ENCODE data around the gene RDH13. TPM values are rescaled to one million over a fixed set of nuclear protein-coding genes. Genes with fewer than 3 reads are reported as not detected.
"Not testable (repeated sequence)": the region's sequence is repeated elsewhere in the genome, so short reads cannot be mapped to it uniquely, and the experiment has no call there.

Gene RDH13
- total RNA-seq, 2 experiments from 2014 or later = 8.7 to 8.9 TPM

DNA sequence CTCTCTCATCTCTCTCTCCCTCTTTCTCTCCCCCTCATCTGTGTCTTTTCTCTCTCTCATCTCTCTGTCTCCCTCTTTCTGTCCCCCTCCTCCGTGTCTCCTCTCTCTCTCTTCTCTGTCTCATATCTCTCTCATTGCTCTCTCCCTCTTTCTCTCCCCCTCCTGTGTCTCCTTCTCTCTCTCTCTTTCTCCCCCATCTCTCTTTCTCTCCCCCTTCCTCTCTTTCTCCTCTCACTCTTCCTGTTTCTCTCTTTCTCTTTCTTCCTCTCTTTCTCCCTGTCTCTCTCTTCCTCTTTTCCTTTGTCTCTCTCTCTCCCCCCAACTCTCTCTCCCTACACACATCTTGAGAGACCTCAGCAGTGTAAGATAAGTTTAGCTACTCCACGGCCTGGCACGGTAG is 4.9 kb upstream of the RDH13 start:
- intact Hi-C loops (cut with micrococcal nuclease) = no loop called here
- Mint-ChIP-seq H3K4me1 (ENCODE audit: low read depth) (peaks cover 11% of the 10 kb centered on the region), H3K27me3 (ENCODE audit: low read depth) (peaks cover 55% of the 10 kb centered on the region), H3K27ac (no peak overlapping the region), H3K36me3 (ENCODE audit: low read depth) (no peaks in the 10 kb centered on the region), H3K9me3 (no peaks in the 10 kb centered on the region), H3K4me3 (no peak overlapping the region)
- CTCF ChIA-PET = no interaction called here
- DNase-seq = no peak

- intact Hi-C loops (cut with micrococcal nuclease) = no loop called here
- Mint-ChIP-seq H3K36me3 (ENCODE audit: low read depth) (peaks cover 1% of the 10 kb centered on the region), H3K4me3 (no peak overlapping the region), H3K27ac (no peak overlapping the region), H3K4me1 (ENCODE audit: low read depth) (peaks cover 21% of the 10 kb centered on the region), H3K9me3 (no peaks in the 10 kb centered on the region), H3K27me3 (ENCODE audit: low read depth) (peaks cover 44% of the 10 kb centered on the region)
- CTCF ChIA-PET = interaction anchor here (0.9 kb wide), 1 partner anchor 22 kb away, joined by 3 read pairs; no protein-coding TSS in a partner anchor
- DNase-seq = no peak
Measured at GRCh38 chr19:55066107-55066709, 3.3 kb upstream of the RDH13 start.

- H3K9me3 Mint-ChIP-seq; H3K4me3 Mint-ChIP-seq; DNase-seq; intact Hi-C loops (cut with micrococcal nuclease); H3K36me3 Mint-ChIP-seq (ENCODE audit: low read depth); H3K27ac Mint-ChIP-seq: not testable (repeated sequence)
- peaks cover 42% of the 10 kb centered on the region for H3K27me3 Mint-ChIP-seq (ENCODE audit: low read depth)
- CTCF ChIA-PET = interaction anchor here (0.6 to 0.9 kb wide), 2 partner anchors 22 to 1442 kb away, joined by 3 to 4 read pairs; no protein-coding TSS in a partner anchor
- peaks cover 22% of the 10 kb centered on the region for H3K4me1 Mint-ChIP-seq (ENCODE audit: low read depth)
Measured at GRCh38 chr19:55065516-55065915, 2.6 kb upstream of the RDH13 start.

DNA sequence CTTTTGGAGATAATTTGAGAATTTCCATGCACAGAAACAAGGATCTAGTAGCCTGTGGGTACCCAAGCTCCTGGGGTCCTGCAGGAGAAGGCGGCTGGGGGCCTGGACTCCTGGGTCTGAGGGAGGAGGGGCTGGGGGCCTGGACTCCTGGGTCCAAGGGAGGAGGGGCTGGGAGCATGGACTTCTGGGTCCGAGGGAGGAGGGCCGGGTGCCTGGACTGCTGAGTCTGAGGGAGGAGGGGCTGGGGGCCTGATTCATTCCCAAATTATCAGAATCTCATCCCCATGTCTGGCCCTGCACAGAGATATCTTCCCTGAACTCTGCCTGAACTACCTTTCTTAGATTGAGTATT is 520 bp upstream of the RDH13 start:
- peaks cover 21% of the 10 kb centered on the region for H3K4me1 Mint-ChIP-seq (ENCODE audit: low read depth)
- no peak overlapping the region for H3K27ac Mint-ChIP-seq
- CTCF ChIA-PET = no interaction called here
- peak overlapping the region; percentile 84 for H3K4me3 Mint-ChIP-seq
- peaks cover 29% of the 10 kb centered on the region for H3K27me3 Mint-ChIP-seq (ENCODE audit: low read depth)
- DNase-seq = no peak
- peaks cover 9% of the 10 kb centered on the region for H3K36me3 Mint-ChIP-seq (ENCODE audit: low read depth)
- no peaks in the 10 kb centered on the region for H3K9me3 Mint-ChIP-seq
- intact Hi-C loops (cut with micrococcal nuclease) = loop anchor here (1.0 to 2.0 kb wide), 6 partner anchors 18 to 615 kb away; partner anchors contain the start of genes KMT5C and LENG8

- DNase-seq; H3K9me3 Mint-ChIP-seq; intact Hi-C loops (cut with micrococcal nuclease); H3K4me3 Mint-ChIP-seq; CTCF ChIA-PET; H3K27ac Mint-ChIP-seq; H3K27me3 Mint-ChIP-seq (ENCODE audit: low read depth): not testable (repeated sequence)
- H3K4me1 Mint-ChIP-seq (ENCODE audit: low read depth) = peaks cover 18% of the 10 kb centered on the region
- H3K36me3 Mint-ChIP-seq (ENCODE audit: low read depth) = peaks cover 24% of the 10 kb centered on the region
Measured at GRCh38 chr19:55060287-55060686, 2.7 kb downstream of the RDH13 start.

DNA sequence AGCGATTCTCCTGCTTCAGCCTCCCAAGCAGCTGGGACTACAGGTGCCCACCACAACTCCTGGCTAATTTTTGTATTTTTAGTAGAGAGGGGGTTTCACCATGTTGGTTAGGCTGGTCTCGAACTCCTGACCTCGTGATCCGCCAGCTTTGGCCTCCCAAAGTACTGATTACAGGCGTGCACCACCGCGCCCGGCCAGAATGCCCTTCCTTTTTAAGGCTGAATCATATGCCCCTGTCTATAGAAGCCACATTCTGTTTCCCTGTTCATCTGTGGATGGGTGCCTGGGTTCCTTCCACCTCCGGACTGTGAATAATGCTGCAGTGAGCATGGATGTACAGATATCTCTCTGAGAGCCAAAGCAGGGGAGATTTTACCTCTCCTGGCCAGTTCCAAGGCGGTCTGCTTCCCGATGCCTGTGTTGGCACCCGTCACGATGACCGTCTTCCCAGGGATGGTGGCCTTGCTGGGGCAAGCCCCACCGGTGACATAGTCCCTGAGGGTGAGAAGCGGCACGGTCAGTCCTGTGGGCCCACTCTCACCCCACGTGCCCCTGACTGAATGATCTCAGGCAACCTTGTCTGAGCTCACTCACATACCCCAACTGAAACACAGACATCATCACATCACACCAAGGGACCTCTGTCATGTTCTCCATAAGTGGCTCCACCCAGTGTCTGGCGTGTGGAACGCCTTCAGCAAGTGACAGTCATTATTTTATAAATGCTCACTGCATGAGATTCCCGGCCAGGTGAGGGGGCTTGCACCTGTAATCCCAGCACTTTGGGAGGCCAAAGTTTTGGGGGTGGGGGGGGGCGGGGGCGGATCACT is 4.0 kb downstream of the RDH13 start:
- Mint-ChIP-seq H3K9me3 (no peaks in the 10 kb centered on the region), H3K36me3 (ENCODE audit: low read depth) (peaks cover 25% of the 10 kb centered on the region), H3K4me3 (no peak overlapping the region), H3K27me3 (ENCODE audit: low read depth) (no peaks in the 10 kb centered on the region), H3K27ac (no peak overlapping the region), H3K4me1 (ENCODE audit: low read depth) (peaks cover 20% of the 10 kb centered on the region)
- CTCF ChIA-PET = no interaction called here
- DNase-seq = no peak
- intact Hi-C loops (cut with micrococcal nuclease) = no loop called here

DNA sequence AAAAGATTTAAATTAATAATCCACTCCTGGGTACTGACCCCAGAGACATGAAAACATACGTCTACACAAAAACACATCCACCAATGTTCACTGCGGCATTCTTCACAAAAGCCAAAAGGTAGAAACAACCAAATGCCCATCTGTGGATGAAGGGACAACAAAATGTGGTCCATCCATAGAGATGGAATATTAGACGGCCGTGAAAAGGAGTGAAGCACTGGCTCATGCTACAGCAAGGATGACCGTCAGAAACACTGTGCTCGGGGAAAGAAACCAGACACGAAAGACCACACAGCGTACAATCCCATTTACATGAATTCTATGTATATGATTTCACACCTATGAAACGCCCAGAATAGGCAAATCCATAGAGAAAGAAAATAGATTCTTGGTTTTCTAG is 6.1 kb downstream of the RDH13 start:
- peaks cover 15% of the 10 kb centered on the region for H3K4me1 Mint-ChIP-seq (ENCODE audit: low read depth)
- no peaks in the 10 kb centered on the region for H3K9me3 Mint-ChIP-seq
- CTCF ChIA-PET = interaction anchor here (0.7 kb wide), 1 partner anchor 1063 kb away, joined by 4 read pairs; no protein-coding TSS in a partner anchor
- no peak overlapping the region for H3K4me3 Mint-ChIP-seq
- peaks cover 32% of the 10 kb centered on the region for H3K36me3 Mint-ChIP-seq (ENCODE audit: low read depth)
- intact Hi-C loops (cut with micrococcal nuclease) = no loop called here
- H3K27me3 Mint-ChIP-seq (ENCODE audit: low read depth) = no peaks in the 10 kb centered on the region
- H3K27ac Mint-ChIP-seq = no peak overlapping the region
- DNase-seq = no peak

- CTCF ChIA-PET = interaction anchor here (0.6 kb wide), 1 partner anchor 657 kb away, joined by 3 read pairs; no protein-coding TSS in a partner anchor
- intact Hi-C loops (cut with micrococcal nuclease) = no loop called here
- Mint-ChIP-seq H3K27me3 (ENCODE audit: low read depth) (no peaks in the 10 kb centered on the region), H3K36me3 (ENCODE audit: low read depth) (peaks cover 35% of the 10 kb centered on the region), H3K9me3 (no peaks in the 10 kb centered on the region), H3K4me1 (ENCODE audit: low read depth) (peaks cover 2% of the 10 kb centered on the region), H3K4me3 (no peak overlapping the region), H3K27ac (no peak overlapping the region)
- no peak for DNase-seq
Measured at GRCh38 chr19:55053735-55054134, 9.2 kb downstream of the RDH13 start.

- H3K27me3 Mint-ChIP-seq (ENCODE audit: low read depth) = no peaks in the 10 kb centered on the region
- H3K4me3 Mint-ChIP-seq = no peak overlapping the region
- peaks cover 33% of the 10 kb centered on the region for H3K36me3 Mint-ChIP-seq (ENCODE audit: low read depth)
- intact Hi-C loops (cut with micrococcal nuclease) = no loop called here
- no peaks in the 10 kb centered on the region for H3K9me3 Mint-ChIP-seq
- DNase-seq = no peak
- CTCF ChIA-PET = no interaction called here
- H3K27ac Mint-ChIP-seq = no peak overlapping the region
- H3K4me1 Mint-ChIP-seq (ENCODE audit: low read depth) = peaks cover 2% of the 10 kb centered on the region
Measured at GRCh38 chr19:55050749-55051532, 12.0 kb downstream of the RDH13 start.

DNA sequence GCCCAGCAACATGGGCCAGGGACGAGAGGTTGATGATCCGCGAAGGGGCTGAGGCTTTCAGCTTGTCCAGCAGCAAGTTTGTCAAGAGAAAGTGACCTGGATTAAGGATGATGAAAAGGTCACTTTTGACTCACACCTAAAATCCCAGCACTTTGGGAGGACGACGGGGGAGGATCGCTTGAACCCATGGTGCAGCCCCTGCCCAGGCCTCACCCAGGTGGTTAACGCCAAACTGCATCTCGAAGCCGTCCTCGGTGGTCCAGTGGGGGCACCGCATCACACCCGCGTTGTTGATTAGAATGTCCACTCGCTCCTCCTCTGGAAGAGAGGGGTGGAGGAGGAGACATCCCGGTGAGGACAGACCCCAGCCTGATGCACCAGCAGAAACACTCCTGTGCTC is 14.5 kb downstream of the RDH13 start:
- no peak overlapping the region for H3K27ac Mint-ChIP-seq
- CTCF ChIA-PET = no interaction called here
- no peaks in the 10 kb centered on the region for H3K27me3 Mint-ChIP-seq (ENCODE audit: low read depth)
- no peak for DNase-seq
- no peaks in the 10 kb centered on the region for H3K4me1 Mint-ChIP-seq (ENCODE audit: low read depth)
- intact Hi-C loops (cut with micrococcal nuclease) = no loop called here
- H3K9me3 Mint-ChIP-seq = no peaks in the 10 kb centered on the region
- H3K4me3 Mint-ChIP-seq = no peak overlapping the region
- peaks cover 31% of the 10 kb centered on the region for H3K36me3 Mint-ChIP-seq (ENCODE audit: low read depth)

DNA sequence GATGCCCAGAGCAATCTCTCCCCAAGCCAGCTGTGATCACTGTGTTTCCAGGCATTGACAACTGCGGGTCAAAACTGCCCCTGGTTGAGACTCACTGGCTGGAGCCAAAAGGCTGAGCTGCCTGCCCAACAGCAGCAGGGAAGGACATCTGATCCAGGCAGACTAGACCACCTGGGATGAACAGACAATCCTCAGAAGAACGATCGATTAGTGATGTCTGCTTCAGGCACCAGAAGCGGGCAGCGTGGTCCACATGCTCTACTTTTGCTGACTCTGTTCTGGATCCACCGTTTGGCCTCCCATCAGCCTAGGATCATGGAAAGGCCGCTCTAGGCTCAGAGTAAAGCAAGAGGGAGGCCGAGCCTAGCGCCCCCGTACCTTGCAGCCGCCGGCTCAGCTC is 15.0 kb downstream of the RDH13 start:
- H3K27ac Mint-ChIP-seq = no peak overlapping the region

GRCh38 chr19:55046975-55047622 is 15.8 kb downstream of the RDH13 start:
- H3K27ac Mint-ChIP-seq = no peak overlapping the region

More for the DNA sequence above, 15.0 kb downstream of the RDH13 start:
- no peaks in the 10 kb centered on the region for H3K27me3 Mint-ChIP-seq (ENCODE audit: low read depth)
- H3K9me3 Mint-ChIP-seq = no peaks in the 10 kb centered on the region
- no peak overlapping the region for H3K4me3 Mint-ChIP-seq
- H3K36me3 Mint-ChIP-seq (ENCODE audit: low read depth) = peaks cover 29% of the 10 kb centered on the region
- no peak for DNase-seq
- H3K4me1 Mint-ChIP-seq (ENCODE audit: low read depth) = no peaks in the 10 kb centered on the region
- CTCF ChIA-PET = no interaction called here
- intact Hi-C loops (cut with micrococcal nuclease) = no loop called here

More at GRCh38 chr19:55046975-55047622, 15.8 kb downstream of the RDH13 start:
- peaks cover 30% of the 10 kb centered on the region for H3K36me3 Mint-ChIP-seq (ENCODE audit: low read depth)
- H3K9me3 Mint-ChIP-seq = no peaks in the 10 kb centered on the region
- DNase-seq = no peak
- H3K4me1 Mint-ChIP-seq (ENCODE audit: low read depth) = peaks cover 8% of the 10 kb centered on the region
- CTCF ChIA-PET = no interaction called here
- no peak overlapping the region for H3K4me3 Mint-ChIP-seq
- intact Hi-C loops (cut with micrococcal nuclease) = no loop called here
- no peaks in the 10 kb centered on the region for H3K27me3 Mint-ChIP-seq (ENCODE audit: low read depth)

Data from activated naive CD4-positive, alpha-beta T cell treated with anti-CD3 and anti-CD28 coated beads for 36 hours (primary cell).